WTC11 (cell line): ENCODE results near the gene IFNGR1. TPM values are rescaled to one million over a fixed set of nuclear protein-coding genes. Genes with fewer than 3 reads are reported as not detected.
"Not testable (repeated sequence)": the region's sequence is repeated elsewhere in the genome, so short reads cannot be mapped to it uniquely, and the experiment has no call there.

Experiments used
- ATAC-seq: fragments of 200-7000 bp; cut with Tn5 transposase; 2 replicates; pipeline ENCODE4 v1.10.0; 2021; ENCODE audit warnings: mild to moderate bottlenecking, moderate library complexity
- CTCF ChIA-PET: fragments of 300-600 bp; sonication (Branson Sonifier 250); formaldehyde crosslinking; loops from one replicate; lab custom pipeline; 2021; ENCODE audit warnings: antibody characterized with exemption; lab: Charles Lee
- POLR2A ChIA-PET: fragments of 350-600 bp; sonication (Branson Sonifier 250); formaldehyde crosslinking; loops from one replicate; lab custom pipeline; 2021; ENCODE audit warnings: antibody characterized with exemption; lab: Charles Lee
- DNase-seq: peaks from one replicate; pipeline ENCODE4 v3.0.0; 2021; ENCODE audit warnings: low spot score
- H3K27ac Mint-ChIP-seq: 2 replicates; pipeline ENCODE4 v1.8.0; 2021; ENCODE audit warnings: mixed read lengths
- H3K27me3 Mint-ChIP-seq: 2 replicates; pipeline ENCODE4 v1.8.0; 2021; ENCODE audit warnings: low read depth, mild to moderate bottlenecking, moderate library complexity, mixed read lengths
- H3K36me3 Mint-ChIP-seq: 2 replicates; pipeline ENCODE4 v1.8.0; 2021; ENCODE audit warnings: mixed read lengths
- H3K4me1 Mint-ChIP-seq: 2 replicates; pipeline ENCODE4 v1.8.0; 2022; ENCODE audit warnings: mixed read lengths
- H3K4me3 Mint-ChIP-seq: 2 replicates; pipeline ENCODE4 v1.8.0; 2021; ENCODE audit warnings: mild to moderate bottlenecking, moderate library complexity, mixed read lengths
- H3K9me3 Mint-ChIP-seq: 2 replicates; pipeline ENCODE4 v1.8.0; 2021; ENCODE audit warnings: mixed read lengths
- AFF4 ChIP-seq: sonication (generic); formaldehyde crosslinking; IDR thresholded peaks from 2 replicates; pipeline ENCODE4 v1.8.1; 2023; ENCODE audit warnings: mild to moderate bottlenecking, missing genetic modification reagents, borderline replicate concordance
- ATF1 ChIP-seq: sonication (generic); formaldehyde crosslinking; IDR thresholded peaks from 2 replicates; pipeline ENCODE4 v1.8.1; 2023; ENCODE audit warnings: mild to moderate bottlenecking, moderate library complexity, missing genetic modification reagents
- CDX4 ChIP-seq: fragments of 250-450 bp; sonication (Bioruptor Pico); IDR thresholded peaks from 2 replicates; pipeline ENCODE4 v1.9.0; 2021; ENCODE audit warnings: moderate library complexity, mild to moderate bottlenecking, inconsistent platforms, borderline replicate concordance
- IRF1 ChIP-seq: sonication (generic); formaldehyde crosslinking; IDR thresholded peaks from 2 replicates; pipeline ENCODE4 v1.8.0; 2023; ENCODE audit warnings: missing genetic modification reagents
- JUN ChIP-seq: sonication (generic); formaldehyde crosslinking; IDR thresholded peaks from 2 replicates; pipeline ENCODE4 v1.8.0; 2023; ENCODE audit warnings: mild to moderate bottlenecking, missing genetic modification reagents
- MAX ChIP-seq: sonication (generic); formaldehyde crosslinking; IDR thresholded peaks from 2 replicates; pipeline ENCODE4 v1.8.0; 2022; ENCODE audit warnings: mild to moderate bottlenecking, missing genetic modification reagents
- MLX ChIP-seq: sonication (generic); formaldehyde crosslinking; IDR thresholded peaks from 2 replicates; pipeline ENCODE4 v1.8.1; 2023; ENCODE audit warnings: mild to moderate bottlenecking, missing genetic modification reagents, moderate library complexity
- MXD4 ChIP-seq: fragments of 250-450 bp; sonication (Bioruptor Pico); IDR thresholded peaks from 2 replicates; pipeline ENCODE4 v1.8.0; 2021; ENCODE audit warnings: mild to moderate bottlenecking, moderate library complexity, borderline replicate concordance
- MYBL2 ChIP-seq: sonication (generic); formaldehyde crosslinking; IDR thresholded peaks from 2 replicates; pipeline ENCODE4 v1.8.1; 2023; ENCODE audit warnings: mild to moderate bottlenecking, moderate library complexity, missing genetic modification reagents
- NFE2L1 ChIP-seq: sonication (generic); formaldehyde crosslinking; IDR thresholded peaks from 2 replicates; pipeline ENCODE4 v1.8.1; 2023; ENCODE audit warnings: missing genetic modification reagents
- NFYB ChIP-seq: sonication (generic); formaldehyde crosslinking; conservative IDR thresholded peaks from 2 replicates; pipeline ENCODE4 v1.8.0; 2022; ENCODE audit warnings: low read depth, missing genetic modification reagents
- SMAD3 ChIP-seq: sonication (generic); formaldehyde crosslinking; IDR thresholded peaks from 2 replicates; pipeline ENCODE4 v1.8.0; 2022; ENCODE audit warnings: missing genetic modification reagents, mild to moderate bottlenecking, borderline replicate concordance
- SP1 ChIP-seq: sonication (generic); formaldehyde crosslinking; conservative IDR thresholded peaks from 2 replicates; pipeline ENCODE4 v1.8.1; 2022; ENCODE audit warnings: missing genetic modification reagents
- TCF7 ChIP-seq: sonication (generic); formaldehyde crosslinking; IDR thresholded peaks from 2 replicates; pipeline ENCODE4 v1.8.0; 2022; ENCODE audit warnings: mild to moderate bottlenecking, low read depth, missing genetic modification reagents, moderate library complexity
- TEAD4 ChIP-seq: sonication (generic); formaldehyde crosslinking; IDR thresholded peaks from 2 replicates; pipeline ENCODE4 v1.8.0; 2022; ENCODE audit warnings: mild to moderate bottlenecking, missing genetic modification reagents
- ZNF121 ChIP-seq: sonication (generic); formaldehyde crosslinking; IDR thresholded peaks from 2 replicates; pipeline ENCODE4 v1.8.0; 2023; ENCODE audit warnings: missing genetic modification reagents
- ZNF219 ChIP-seq: sonication (generic); formaldehyde crosslinking; IDR thresholded peaks from 2 replicates; pipeline ENCODE4 v1.8.0; 2023; ENCODE audit warnings: missing genetic modification reagents, mild to moderate bottlenecking, borderline replicate concordance
- ZNF317 ChIP-seq: sonication (generic); formaldehyde crosslinking; IDR thresholded peaks from 2 replicates; pipeline ENCODE4 v1.8.1; 2023; ENCODE audit warnings: low read depth, mild to moderate bottlenecking, moderate library complexity, missing genetic modification reagents, borderline replicate concordance
- total RNA-seq: library from RNA; stranded (reverse); gene quantifications from 3 replicates; pipeline ENCODE4 v1.2.3, GENCODE V29; 2021

The IFNGR1 gene
- total RNA-seq, 1 experiment from 2014 or later: 17.6 TPM

GRCh38 chr6:137216106-137216505 is 3.1 kb downstream of the IFNGR1 start:
- CTCF ChIA-PET: interaction anchor here (1.0 kb wide), 1 partner anchor 22 kb away, joined by 3 read pairs; no protein-coding TSS in a partner anchor
- Mint-ChIP-seq H3K27me3 (no peaks in the 10 kb centered on the region), H3K36me3 (peaks cover 19% of the 10 kb centered on the region), H3K4me1 (peaks cover 41% of the 10 kb centered on the region), H3K27ac (no peak overlapping the region), H3K9me3 (peaks cover 13% of the 10 kb centered on the region), H3K4me3 (no peak overlapping the region)
- TF ChIP-seq ZNF317 (CRISPR knock-in tag): no peak
- no peak for TF ChIP-seq SP1
- no peak for TF ChIP-seq CDX4 (CRISPR knock-in tag)
- DNase-seq (no peak), ATAC-seq (no peak)
- POLR2A ChIA-PET: no interaction called here

GRCh38 chr6:137215630-137216029 is 3.6 kb downstream of the IFNGR1 start:
- DNase-seq, H3K27me3 Mint-ChIP-seq, POLR2A ChIA-PET, H3K4me3 Mint-ChIP-seq, ATAC-seq, H3K27ac Mint-ChIP-seq: not testable (repeated sequence)
- peaks cover 23% of the 10 kb centered on the region for H3K36me3 Mint-ChIP-seq
- H3K9me3 Mint-ChIP-seq: peaks cover 18% of the 10 kb centered on the region
- peaks cover 41% of the 10 kb centered on the region for H3K4me1 Mint-ChIP-seq
- CTCF ChIA-PET: interaction anchor here (1.0 kb wide), 1 partner anchor 22 kb away, joined by 3 read pairs; no protein-coding TSS in a partner anchor

GRCh38 chr6:137214931-137215330 is 4.3 kb downstream of the IFNGR1 start:
- no peak for TF ChIP-seq MXD4 (CRISPR knock-in tag)
- TF ChIP-seq NFE2L1 (CRISPR knock-in tag): no peak
- no peak for TF ChIP-seq IRF1 (CRISPR knock-in tag)
- TF ChIP-seq JUN (CRISPR knock-in tag): no peak
- no peak for TF ChIP-seq ATF1 (CRISPR knock-in tag)
- TF ChIP-seq MLX (CRISPR knock-in tag): no peak
- TF ChIP-seq SP1: no peak
- TF ChIP-seq AFF4 (CRISPR knock-in tag): no peak
- no peak for TF ChIP-seq TCF7 (CRISPR knock-in tag)
- TF ChIP-seq NFYB: no peak
- TF ChIP-seq TEAD4 (CRISPR knock-in tag): no peak
- TF ChIP-seq MYBL2 (CRISPR knock-in tag): no peak
- no peak for TF ChIP-seq MAX (CRISPR knock-in tag)
- no peak for TF ChIP-seq SMAD3 (CRISPR knock-in tag)
- no peak for TF ChIP-seq ZNF121 (CRISPR knock-in tag)
- TF ChIP-seq ZNF219 (CRISPR knock-in tag): no peak
- Mint-ChIP-seq H3K4me1 (peaks cover 39% of the 10 kb centered on the region), H3K36me3 (peaks cover 30% of the 10 kb centered on the region), H3K27me3 (no peaks in the 10 kb centered on the region), H3K9me3 (peaks cover 25% of the 10 kb centered on the region), H3K27ac (no peak overlapping the region), H3K4me3 (no peak overlapping the region)
- POLR2A ChIA-PET: no interaction called here
- ATAC-seq: no peak
- no peak for DNase-seq
- CTCF ChIA-PET: no interaction called here
